Ishikawa (cell line): Measurements from ENCODE around the gene CRYAA.
"Not testable (repeated sequence)": the region's sequence is repeated elsewhere in the genome, so short reads cannot be mapped to it uniquely, and the experiment has no call there.

ENCODE experiments used
- CEBPB ChIP-seq: IDR thresholded peaks from 2 replicates; pipeline ENCODE4 v1.6.1; 2012
- CREB1 ChIP-seq: IDR thresholded peaks from 2 replicates; pipeline ENCODE4 v1.6.1; 2012; ENCODE audit warnings: low read depth
- EGR1 ChIP-seq: IDR thresholded peaks from 2 replicates; pipeline ENCODE4 v1.6.1; 2012
- EP300 ChIP-seq: IDR thresholded peaks from 2 replicates; pipeline ENCODE4 v1.6.1; 2012; ENCODE audit warnings: borderline replicate concordance
- FOXM1 ChIP-seq: IDR thresholded peaks from 2 replicates; pipeline ENCODE4 v1.6.1; 2012; ENCODE audit warnings: low read depth, borderline replicate concordance
- NFIC ChIP-seq: IDR thresholded peaks from 2 replicates; pipeline ENCODE4 v1.6.1; 2012
- RAD21 ChIP-seq: IDR thresholded peaks from 2 replicates; pipeline ENCODE4 v1.6.1; 2012; ENCODE audit warnings: low read depth
- TAF1 ChIP-seq: IDR thresholded peaks from 2 replicates; pipeline ENCODE4 v1.6.1; 2012; ENCODE audit warnings: low read depth, mild to moderate bottlenecking
- TCF12 ChIP-seq: IDR thresholded peaks from 2 replicates; pipeline ENCODE4 v1.6.1; 2012; ENCODE audit warnings: low read depth
- TEAD4 ChIP-seq: IDR thresholded peaks from 2 replicates; pipeline ENCODE4 v1.6.1; 2012
- YY1 ChIP-seq: IDR thresholded peaks from 2 replicates; pipeline ENCODE4 v1.6.1; 2012; ENCODE audit warnings: low read depth
- ZBTB7A ChIP-seq: IDR thresholded peaks from 2 replicates; pipeline ENCODE4 v1.6.1; 2012; ENCODE audit warnings: low read depth
- TF ChIP-seq, protein P1 (sequence below): IDR thresholded peaks from 2 replicates; pipeline ENCODE4 v1.6.1; 2012
- TF ChIP-seq, protein P2 (sequence below): IDR thresholded peaks from 2 replicates; pipeline ENCODE4 v1.6.1; 2012
- TF ChIP-seq, protein P3 (sequence below): IDR thresholded peaks from 2 replicates; pipeline ENCODE4 v1.6.1; 2012; ENCODE audit warnings: low read depth, mild to moderate bottlenecking

The CRYAA gene, protein sequence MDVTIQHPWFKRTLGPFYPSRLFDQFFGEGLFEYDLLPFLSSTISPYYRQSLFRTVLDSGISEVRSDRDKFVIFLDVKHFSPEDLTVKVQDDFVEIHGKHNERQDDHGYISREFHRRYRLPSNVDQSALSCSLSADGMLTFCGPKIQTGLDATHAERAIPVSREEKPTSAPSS

DNA sequence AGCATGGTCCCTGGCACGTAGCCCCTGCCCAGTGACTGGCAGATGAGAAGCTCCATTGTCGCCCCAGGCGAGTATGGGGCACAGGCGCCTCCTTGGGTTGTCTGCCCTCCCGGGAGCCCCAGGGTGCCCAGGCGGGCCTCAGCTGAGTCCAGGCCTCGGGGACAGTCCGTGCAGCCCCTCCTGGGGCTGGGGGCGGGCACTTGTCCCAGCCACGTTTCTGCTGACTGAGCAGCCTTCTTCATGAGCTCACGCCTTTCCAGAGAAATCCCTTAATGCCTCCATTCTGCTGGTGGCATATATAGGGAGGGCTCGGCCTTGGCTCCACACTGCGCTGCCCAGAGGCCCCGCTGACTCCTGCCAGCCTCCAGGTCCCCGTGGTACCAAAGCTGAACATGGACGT is at the start of gene CRYAA:
CRYAA (plus strand) TSS at position 301 of the 400 bp plus-strand sequence; CDS start at position 393, 92 bp downstream.
- TF ChIP-seq FOXM1, EP300, NFIC: not testable (repeated sequence)

DNA sequence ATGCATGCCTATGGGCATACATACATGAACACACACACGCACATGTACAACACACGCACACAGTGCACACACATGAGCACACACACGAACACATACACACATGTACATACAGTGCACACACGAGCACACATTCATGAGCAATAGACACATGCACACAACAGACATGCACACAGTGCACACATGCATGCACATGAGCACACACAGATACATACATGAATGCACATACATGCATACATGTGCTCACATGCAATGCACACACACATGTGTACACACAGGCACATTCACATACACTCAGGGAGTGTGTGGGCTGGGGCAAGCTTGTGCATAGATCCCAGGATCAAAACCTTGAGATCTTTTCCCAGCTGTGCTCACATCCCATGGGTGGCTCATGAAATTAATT is 18.9 kb downstream of the CRYAA start:
- TF ChIP-seq NFIC (no peak), YY1 (no peak), RAD21 (no peak), FOXM1 (no peak), CEBPB (no peak), ZBTB7A (no peak)
- TF ChIP-seq, protein P1, sequence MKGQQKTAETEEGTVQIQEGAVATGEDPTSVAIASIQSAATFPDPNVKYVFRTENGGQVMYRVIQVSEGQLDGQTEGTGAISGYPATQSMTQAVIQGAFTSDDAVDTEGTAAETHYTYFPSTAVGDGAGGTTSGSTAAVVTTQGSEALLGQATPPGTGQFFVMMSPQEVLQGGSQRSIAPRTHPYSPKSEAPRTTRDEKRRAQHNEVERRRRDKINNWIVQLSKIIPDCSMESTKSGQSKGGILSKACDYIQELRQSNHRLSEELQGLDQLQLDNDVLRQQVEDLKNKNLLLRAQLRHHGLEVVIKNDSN: no peak
- TF ChIP-seq, protein P2, sequence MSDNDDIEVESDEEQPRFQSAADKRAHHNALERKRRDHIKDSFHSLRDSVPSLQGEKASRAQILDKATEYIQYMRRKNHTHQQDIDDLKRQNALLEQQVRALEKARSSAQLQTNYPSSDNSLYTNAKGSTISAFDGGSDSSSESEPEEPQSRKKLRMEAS: no peak
- TF ChIP-seq, protein P3, sequence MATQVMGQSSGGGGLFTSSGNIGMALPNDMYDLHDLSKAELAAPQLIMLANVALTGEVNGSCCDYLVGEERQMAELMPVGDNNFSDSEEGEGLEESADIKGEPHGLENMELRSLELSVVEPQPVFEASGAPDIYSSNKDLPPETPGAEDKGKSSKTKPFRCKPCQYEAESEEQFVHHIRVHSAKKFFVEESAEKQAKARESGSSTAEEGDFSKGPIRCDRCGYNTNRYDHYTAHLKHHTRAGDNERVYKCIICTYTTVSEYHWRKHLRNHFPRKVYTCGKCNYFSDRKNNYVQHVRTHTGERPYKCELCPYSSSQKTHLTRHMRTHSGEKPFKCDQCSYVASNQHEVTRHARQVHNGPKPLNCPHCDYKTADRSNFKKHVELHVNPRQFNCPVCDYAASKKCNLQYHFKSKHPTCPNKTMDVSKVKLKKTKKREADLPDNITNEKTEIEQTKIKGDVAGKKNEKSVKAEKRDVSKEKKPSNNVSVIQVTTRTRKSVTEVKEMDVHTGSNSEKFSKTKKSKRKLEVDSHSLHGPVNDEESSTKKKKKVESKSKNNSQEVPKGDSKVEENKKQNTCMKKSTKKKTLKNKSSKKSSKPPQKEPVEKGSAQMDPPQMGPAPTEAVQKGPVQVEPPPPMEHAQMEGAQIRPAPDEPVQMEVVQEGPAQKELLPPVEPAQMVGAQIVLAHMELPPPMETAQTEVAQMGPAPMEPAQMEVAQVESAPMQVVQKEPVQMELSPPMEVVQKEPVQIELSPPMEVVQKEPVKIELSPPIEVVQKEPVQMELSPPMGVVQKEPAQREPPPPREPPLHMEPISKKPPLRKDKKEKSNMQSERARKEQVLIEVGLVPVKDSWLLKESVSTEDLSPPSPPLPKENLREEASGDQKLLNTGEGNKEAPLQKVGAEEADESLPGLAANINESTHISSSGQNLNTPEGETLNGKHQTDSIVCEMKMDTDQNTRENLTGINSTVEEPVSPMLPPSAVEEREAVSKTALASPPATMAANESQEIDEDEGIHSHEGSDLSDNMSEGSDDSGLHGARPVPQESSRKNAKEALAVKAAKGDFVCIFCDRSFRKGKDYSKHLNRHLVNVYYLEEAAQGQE: no peak

DNA sequence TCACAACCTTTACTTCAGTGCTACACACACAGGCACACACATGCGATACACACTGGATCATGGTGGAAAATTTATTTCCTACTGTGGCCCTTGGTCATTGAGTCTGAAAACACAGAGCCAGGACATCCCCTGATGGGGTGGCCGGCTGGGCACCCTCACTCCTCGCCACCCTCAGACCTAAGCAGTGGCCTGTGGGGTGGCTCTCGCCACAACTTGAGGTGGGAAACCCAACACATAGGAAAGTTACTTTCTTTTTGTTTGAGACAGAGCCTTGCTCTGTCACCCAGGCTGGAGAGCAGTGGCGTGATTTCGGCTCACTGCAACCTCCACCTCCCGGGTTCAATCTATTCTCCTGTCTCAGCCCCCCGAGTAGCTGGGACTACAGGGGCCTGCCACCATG is 19.4 kb downstream of the CRYAA start:
- TF ChIP-seq EP300 (no peak), RAD21 (no peak), TAF1 (no peak), EGR1 (no peak), ZBTB7A (no peak)

DNA sequence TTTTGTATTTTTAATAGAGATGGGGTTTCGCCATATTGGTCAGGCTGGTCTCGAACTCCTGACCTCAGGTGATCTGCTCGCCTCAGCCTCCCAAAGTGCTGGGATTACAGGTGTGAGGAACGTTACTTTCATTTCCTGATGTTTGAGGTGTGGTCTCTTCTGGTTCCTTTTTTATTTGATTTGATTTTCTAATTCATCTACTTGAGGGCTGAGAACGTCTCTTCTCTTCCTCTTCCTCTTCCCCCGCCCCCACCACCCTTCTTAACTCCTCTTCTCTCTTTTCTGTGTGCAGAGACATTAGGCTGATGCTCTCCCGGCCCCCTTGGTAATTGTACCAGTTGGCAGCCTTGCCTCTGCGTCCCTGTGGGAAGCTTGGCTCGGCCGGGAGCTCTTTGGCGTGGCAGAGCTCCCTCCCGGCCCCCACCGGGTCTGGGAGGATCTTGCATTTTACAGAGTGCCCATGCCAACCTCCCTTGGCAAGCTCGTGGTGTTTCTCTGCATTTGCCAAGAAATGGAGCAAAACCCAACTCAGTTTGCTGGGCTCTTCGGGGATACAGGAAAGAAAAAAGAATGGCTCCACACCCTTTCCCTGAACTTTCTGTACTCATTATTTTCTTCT is 19.9 kb downstream of the CRYAA start:
- TF ChIP-seq TEAD4 (no peak), CEBPB (no peak), TCF12 (no peak), RAD21 (no peak), NFIC (no peak), EP300 (no peak), YY1 (no peak), CREB1 (no peak)
- TF ChIP-seq, protein P3: no peak

DNA sequence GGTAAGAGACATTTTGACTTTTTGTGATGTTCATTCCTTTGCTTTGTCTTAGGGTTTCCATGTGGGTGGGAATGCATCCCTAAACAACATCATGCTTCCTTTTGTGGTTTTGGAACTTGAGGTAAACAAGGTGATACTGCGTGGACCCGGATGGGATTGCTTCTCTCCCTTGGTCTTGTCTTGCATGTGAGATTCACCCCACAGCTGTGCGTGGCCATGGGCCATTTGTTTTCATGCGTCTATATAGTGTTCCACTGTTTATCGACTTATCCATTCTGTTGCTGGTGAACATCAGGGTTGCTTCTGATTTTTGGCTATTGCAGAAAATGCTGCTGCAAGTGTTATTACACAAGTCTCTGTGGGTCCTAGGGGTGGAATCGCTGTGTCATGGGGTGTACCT is 21.1 kb downstream of the CRYAA start:
- TF ChIP-seq TEAD4 (no peak), CREB1 (no peak), TAF1 (no peak)
- TF ChIP-seq, protein P3: no peak
- TF ChIP-seq, protein P1: no peak

DNA sequence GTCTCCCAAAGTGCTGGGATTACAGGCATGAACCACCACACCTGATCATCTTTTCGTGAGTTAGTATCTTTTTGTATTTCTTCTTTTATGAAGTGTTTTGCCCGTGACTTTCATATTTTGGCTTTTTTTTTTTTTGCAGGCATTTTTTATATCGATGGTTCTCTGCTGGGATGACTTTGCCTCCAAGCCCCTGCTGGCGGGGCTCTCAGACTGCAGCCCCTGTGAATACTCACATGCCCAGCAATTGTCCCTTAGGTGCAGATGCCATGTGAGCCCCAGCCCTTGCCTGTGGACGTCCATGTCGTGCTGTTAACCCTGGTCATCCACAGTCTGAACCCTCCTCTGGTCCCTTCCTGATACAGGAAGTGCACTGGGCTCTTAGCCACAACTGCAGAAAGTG is 21.7 kb downstream of the CRYAA start:
- no peak for TF ChIP-seq TCF12
- no peak for TF ChIP-seq EGR1
- TF ChIP-seq, protein P1: no peak
- TF ChIP-seq RAD21: no peak
- TF ChIP-seq CREB1: no peak
- TF ChIP-seq, protein P3: no peak
- no peak for TF ChIP-seq TAF1
- TF ChIP-seq TEAD4: no peak
- TF ChIP-seq CEBPB: no peak
- TF ChIP-seq, protein P2: no peak
- no peak for TF ChIP-seq ZBTB7A
- TF ChIP-seq FOXM1: no peak
- no peak for TF ChIP-seq NFIC
- no peak for TF ChIP-seq EP300
- TF ChIP-seq YY1: no peak
